Measurements from ENCODE around the gene RPL39L.
"Not testable (repeated sequence)": the region's sequence is repeated elsewhere in the genome, so short reads cannot be mapped to it uniquely, and the experiment has no call there.

The RPL39L gene

DNA sequence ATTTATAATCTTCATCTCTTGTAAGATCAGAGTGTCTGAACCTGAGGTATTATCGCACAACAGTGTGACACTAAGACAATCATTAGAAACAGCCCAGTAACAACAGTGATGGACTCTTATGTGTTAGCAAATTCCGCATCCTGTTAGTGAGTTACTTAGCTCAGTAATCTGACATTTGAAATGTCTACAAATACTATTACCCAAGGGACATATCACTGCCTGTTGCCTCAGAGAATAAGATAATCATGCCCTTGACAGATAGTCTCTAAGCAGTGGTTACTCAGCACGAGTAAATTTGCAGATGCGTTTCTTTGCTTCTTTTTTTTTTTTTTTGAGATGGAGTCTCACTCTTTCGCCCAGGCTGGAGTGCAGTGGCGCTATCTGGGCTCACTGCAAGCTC lies 44.6 kb upstream of the RPL39L start:
- no peak overlapping the region for H3K4me3 ChIP-seq (ENCODE audit: low read depth, low read length)
- no peak for DNase-seq (ENCODE audit: low read depth)
- TF ChIP-seq MYC (IDR thresholded peaks at IDR 0.05; ENCODE audit: low read depth, low read length) (no peak), POLR2A (IDR thresholded peaks at IDR 0.05; ENCODE audit: extremely low read depth, insufficient read length) (no peak)
- TF ChIP-seq, protein P1, sequence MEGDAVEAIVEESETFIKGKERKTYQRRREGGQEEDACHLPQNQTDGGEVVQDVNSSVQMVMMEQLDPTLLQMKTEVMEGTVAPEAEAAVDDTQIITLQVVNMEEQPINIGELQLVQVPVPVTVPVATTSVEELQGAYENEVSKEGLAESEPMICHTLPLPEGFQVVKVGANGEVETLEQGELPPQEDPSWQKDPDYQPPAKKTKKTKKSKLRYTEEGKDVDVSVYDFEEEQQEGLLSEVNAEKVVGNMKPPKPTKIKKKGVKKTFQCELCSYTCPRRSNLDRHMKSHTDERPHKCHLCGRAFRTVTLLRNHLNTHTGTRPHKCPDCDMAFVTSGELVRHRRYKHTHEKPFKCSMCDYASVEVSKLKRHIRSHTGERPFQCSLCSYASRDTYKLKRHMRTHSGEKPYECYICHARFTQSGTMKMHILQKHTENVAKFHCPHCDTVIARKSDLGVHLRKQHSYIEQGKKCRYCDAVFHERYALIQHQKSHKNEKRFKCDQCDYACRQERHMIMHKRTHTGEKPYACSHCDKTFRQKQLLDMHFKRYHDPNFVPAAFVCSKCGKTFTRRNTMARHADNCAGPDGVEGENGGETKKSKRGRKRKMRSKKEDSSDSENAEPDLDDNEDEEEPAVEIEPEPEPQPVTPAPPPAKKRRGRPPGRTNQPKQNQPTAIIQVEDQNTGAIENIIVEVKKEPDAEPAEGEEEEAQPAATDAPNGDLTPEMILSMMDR (IDR thresholded peaks at IDR 0.05; ENCODE audit: low read depth, low read length), result no peak
- TF ChIP-seq, protein P2, sequence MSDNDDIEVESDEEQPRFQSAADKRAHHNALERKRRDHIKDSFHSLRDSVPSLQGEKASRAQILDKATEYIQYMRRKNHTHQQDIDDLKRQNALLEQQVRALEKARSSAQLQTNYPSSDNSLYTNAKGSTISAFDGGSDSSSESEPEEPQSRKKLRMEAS (IDR thresholded peaks at IDR 0.05; ENCODE audit: low read depth, low read length), result no peak

DNA sequence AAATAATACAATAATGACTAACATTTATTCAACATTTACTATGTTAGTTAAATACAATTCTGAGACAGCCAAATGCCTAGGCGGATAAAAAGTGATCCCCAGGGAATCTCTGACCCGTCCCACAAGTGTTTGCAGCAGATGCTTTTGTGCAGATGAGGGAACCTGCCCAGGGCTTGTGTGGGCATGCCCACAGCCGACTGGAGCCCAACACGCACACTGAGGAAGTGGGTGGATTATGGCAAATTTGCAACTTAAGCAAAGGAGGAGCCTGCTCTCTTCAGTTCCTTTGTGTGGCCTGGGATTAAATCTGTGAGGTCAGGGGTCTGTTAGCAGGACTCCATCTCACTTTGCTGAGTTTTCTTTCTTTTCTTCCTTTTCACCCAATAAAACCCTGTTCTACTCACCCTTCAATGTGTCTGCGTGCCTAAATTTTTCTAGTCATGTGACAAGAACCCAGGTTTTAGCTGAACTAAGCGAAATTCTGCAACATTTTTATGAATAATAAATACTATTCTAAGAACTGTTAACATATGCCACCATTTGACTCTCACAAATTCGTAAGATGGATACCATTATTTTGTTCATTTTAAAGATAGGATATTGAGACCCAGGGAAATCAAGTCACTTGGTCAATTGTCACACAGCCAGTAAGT lies 44.0 kb upstream of the RPL39L start:
- DNase-seq (ENCODE audit: low read depth), result peak; percentile 7
- H3K4me3 ChIP-seq (ENCODE audit: low read depth, low read length), result no peak overlapping the region
- TF ChIP-seq MYC (IDR thresholded peaks at IDR 0.05; ENCODE audit: low read depth, low read length), result no peak
- TF ChIP-seq, protein P1 (IDR thresholded peaks at IDR 0.05; ENCODE audit: low read depth, low read length), result no peak
- TF ChIP-seq, protein P2 (IDR thresholded peaks at IDR 0.05; ENCODE audit: low read depth, low read length), result no peak
- TF ChIP-seq POLR2A (IDR thresholded peaks at IDR 0.05; ENCODE audit: extremely low read depth, insufficient read length), result no peak

DNA sequence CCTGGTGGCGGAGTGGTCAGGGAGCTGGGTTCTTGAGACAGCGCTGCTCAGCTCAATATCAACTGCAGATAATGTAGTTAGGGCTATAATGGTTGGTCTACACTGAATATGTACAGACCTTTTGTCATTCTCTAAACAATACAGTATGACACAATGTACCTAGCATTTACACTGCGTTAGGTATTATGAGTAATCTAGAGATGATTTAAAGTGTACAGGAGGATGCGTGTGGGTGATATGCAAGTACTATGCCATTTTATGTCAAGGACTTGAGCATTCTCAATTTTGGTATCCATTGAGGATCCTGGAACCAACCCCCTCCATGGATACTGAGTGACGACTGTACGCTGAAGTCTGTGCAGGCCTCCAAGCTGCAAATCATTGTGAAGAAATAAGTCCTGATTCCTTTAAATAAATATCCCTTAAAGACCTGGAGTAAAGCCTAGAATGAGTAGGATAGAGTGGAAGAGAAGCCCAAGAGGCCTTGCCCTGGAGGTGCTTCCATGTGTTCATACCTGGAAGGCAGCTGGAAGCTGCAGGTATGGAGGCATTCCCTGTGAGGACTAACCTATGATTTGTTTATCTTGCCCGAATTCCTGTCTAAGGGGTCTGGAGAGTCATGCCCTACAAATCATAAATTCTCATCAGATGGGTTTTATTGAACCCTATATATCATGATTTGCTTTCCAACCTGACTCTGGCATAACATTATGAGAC lies 42.3 kb upstream of the RPL39L start:
- TF ChIP-seq POLR2A (IDR thresholded peaks at IDR 0.05; ENCODE audit: extremely low read depth, insufficient read length) (no peak), MYC (IDR thresholded peaks at IDR 0.05; ENCODE audit: low read depth, low read length) (no peak)
- TF ChIP-seq, protein P1 (IDR thresholded peaks at IDR 0.05; ENCODE audit: low read depth, low read length), result no peak
- TF ChIP-seq, protein P2 (IDR thresholded peaks at IDR 0.05; ENCODE audit: low read depth, low read length), result no peak
- no peak for DNase-seq (ENCODE audit: low read depth)
- H3K4me3 ChIP-seq (ENCODE audit: low read depth, low read length), result no peak overlapping the region

DNA sequence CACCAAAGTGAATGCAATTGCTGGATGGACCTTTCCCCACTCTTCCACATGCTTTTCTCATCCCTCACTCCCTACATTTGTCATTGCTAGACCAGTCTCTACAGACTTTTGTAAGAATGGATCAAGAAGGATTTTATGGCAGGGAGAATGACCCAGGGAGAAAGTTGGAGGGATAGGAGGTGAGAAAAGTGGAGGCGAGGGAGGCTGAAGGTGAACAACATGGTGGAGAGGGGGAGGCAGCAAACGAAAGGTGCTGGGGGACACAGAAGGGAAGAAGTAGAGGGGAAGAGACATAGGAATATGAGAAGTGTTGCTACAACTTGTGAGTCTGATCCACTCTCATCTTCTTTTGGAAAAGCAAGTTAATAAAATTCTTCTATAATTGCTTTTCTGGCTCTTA lies 33.6 kb upstream of the RPL39L start:
- no peak overlapping the region for H3K4me3 ChIP-seq (ENCODE audit: low read depth, low read length)
- TF ChIP-seq, protein P2 (IDR thresholded peaks at IDR 0.05; ENCODE audit: low read depth, low read length), result no peak
- TF ChIP-seq MYC (IDR thresholded peaks at IDR 0.05; ENCODE audit: low read depth, low read length) (no peak), POLR2A (IDR thresholded peaks at IDR 0.05; ENCODE audit: extremely low read depth, insufficient read length) (no peak)
- TF ChIP-seq, protein P1 (IDR thresholded peaks at IDR 0.05; ENCODE audit: low read depth, low read length), result no peak
- no peak for DNase-seq (ENCODE audit: low read depth)

DNA sequence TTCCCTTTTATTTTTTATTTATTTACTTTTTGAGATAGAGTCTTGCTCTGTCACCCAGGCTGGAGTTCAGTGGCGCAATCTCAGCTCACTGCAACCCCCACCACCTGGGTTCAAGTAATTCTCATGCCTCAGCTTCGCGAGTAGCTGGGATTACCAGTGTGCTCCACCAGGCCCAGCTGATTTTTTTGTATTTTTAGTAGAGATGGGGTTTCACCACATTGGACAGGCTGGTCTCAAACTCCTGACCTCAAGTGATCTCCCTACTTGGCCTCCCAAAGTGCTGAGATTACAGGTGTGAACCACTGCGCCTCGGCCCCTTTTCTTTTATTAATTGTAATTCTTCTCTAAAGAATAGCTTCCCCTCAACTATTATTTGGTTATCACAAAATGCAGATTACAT lies 31.6 kb upstream of the RPL39L start:
- not testable (repeated sequence) for DNase-seq (ENCODE audit: low read depth); H3K4me3 ChIP-seq (ENCODE audit: low read depth, low read length)

DNA sequence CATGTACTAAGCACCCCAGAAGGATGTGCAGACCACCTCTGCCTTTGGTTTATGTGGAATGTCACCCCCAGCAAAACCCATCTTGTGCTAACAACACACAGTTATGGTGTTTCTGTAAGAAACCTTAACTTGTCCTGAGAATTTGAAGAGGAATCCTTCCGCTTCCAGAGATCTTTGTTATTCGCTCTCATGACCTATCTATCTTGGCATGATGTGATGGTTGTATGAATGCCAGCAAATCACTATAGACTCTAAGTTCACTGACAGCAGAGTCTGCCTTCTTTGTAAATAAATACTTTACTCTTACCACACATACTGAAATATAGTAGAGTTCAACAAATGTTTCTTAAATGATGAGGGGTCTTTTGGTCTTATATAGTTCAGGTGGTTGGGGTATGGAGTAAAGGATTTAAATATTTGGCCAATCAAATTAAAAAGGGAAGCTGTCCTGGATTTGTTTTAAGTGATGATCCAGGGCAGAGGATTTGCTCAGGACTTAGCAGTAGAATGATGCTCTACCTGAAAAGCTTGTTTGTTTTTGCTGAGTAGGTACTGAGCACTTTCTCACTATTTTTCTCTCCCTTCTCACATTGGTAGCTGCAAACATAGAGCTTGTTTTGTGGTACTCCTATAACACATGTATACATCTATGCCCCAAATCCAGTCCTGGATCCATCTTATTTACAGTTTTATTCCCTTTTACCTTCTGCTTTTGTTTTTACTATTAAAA lies 30.1 kb upstream of the RPL39L start:
- TF ChIP-seq, protein P2 (IDR thresholded peaks at IDR 0.05; ENCODE audit: low read depth, low read length), result no peak
- TF ChIP-seq, protein P1 (IDR thresholded peaks at IDR 0.05; ENCODE audit: low read depth, low read length), result no peak
- TF ChIP-seq POLR2A (IDR thresholded peaks at IDR 0.05; ENCODE audit: extremely low read depth, insufficient read length), result no peak
- no peak for TF ChIP-seq MYC (IDR thresholded peaks at IDR 0.05; ENCODE audit: low read depth, low read length)
- no peak for DNase-seq (ENCODE audit: low read depth)

More for the DNA sequence above, 30.1 kb upstream of the RPL39L start:
- H3K4me3 ChIP-seq (ENCODE audit: low read depth, low read length), result no peak overlapping the region
